Measurements from ENCODE around the gene PERP.

Gene PERP

GRCh38 chr6:138044972-138045371, 62.2 kb downstream of the PERP start:
- DNase-seq (ENCODE audit: low spot score), result no peak

- DNase-seq (ENCODE audit: low spot score), result no peak
These were observed 62.8 kb downstream of the PERP start for GRCh38 chr6:138044458-138044857.

Measured in SW480 (cell line).